IPS-20b (cell line): ENCODE data around the gene WASF3.

ENCODE experiments used
- H3K27ac ChIP-seq: one replicate; pipeline ENCODE4 v1.5.1; 2013; ENCODE audit warnings: low read length
- H3K27me3 ChIP-seq: 2 replicates; pipeline ENCODE4 v1.6.1; 2013; ENCODE audit warnings: mild to moderate bottlenecking, low read length, inconsistent platforms; ENCODE audit not compliant: insufficient read depth
- H3K36me3 ChIP-seq: 2 replicates; pipeline ENCODE4 v1.6.1; 2013; ENCODE audit warnings: low read depth, mild to moderate bottlenecking, inconsistent platforms, low read length, moderate library complexity; ENCODE audit not compliant: insufficient read depth
- H3K4me1 ChIP-seq: 2 replicates; pipeline ENCODE4 v1.6.1; 2013; ENCODE audit warnings: mild to moderate bottlenecking, control low read depth, inconsistent platforms, low read length, moderate library complexity; ENCODE audit not compliant: insufficient read depth
- H3K4me3 ChIP-seq: 2 replicates; pipeline ENCODE4 v1.5.1; 2013; ENCODE audit warnings: mild to moderate bottlenecking, low read length, inconsistent platforms
- H3K9ac ChIP-seq: 2 replicates; pipeline ENCODE4 v1.6.1; 2013; ENCODE audit warnings: low read depth, mild to moderate bottlenecking, inconsistent platforms, low read length, moderate library complexity
- H3K9me3 ChIP-seq: 2 replicates; pipeline ENCODE4 v1.6.1; 2013; ENCODE audit warnings: mild to moderate bottlenecking, low read depth, low read length, inconsistent platforms; ENCODE audit not compliant: insufficient read depth

The WASF3 gene

GRCh38 chr13:26646603-26647002, 89.1 kb downstream of the WASF3 start:
- Histone ChIP-seq H3K4me3 (peak overlapping the region; percentile 24; the same call in 1 of the 2 replicates), H3K27ac (no peak overlapping the region), H3K4me1 (peaks cover 17% of the 10 kb centered on the region; the same call in 1 of the 2 replicates), H3K9ac (no peak overlapping the region), H3K9me3 (peaks cover 9% of the 10 kb centered on the region; the same call in 1 of the 2 replicates), H3K27me3 (no peaks in the 10 kb centered on the region), H3K36me3 (peaks cover 9% of the 10 kb centered on the region; the same call in 1 of the 2 replicates)

- Histone ChIP-seq H3K4me3 (no peak overlapping the region), H3K9me3 (peaks cover 5% of the 10 kb centered on the region; the same call in 1 of the 2 replicates), H3K36me3 (no peaks in the 10 kb centered on the region), H3K9ac (no peak overlapping the region), H3K27me3 (no peaks in the 10 kb centered on the region), H3K27ac (no peak overlapping the region), H3K4me1 (peaks cover 10% of the 10 kb centered on the region; the same call in 1 of the 2 replicates)
Measured at GRCh38 chr13:26651234-26651633, 93.8 kb downstream of the WASF3 start.

DNA sequence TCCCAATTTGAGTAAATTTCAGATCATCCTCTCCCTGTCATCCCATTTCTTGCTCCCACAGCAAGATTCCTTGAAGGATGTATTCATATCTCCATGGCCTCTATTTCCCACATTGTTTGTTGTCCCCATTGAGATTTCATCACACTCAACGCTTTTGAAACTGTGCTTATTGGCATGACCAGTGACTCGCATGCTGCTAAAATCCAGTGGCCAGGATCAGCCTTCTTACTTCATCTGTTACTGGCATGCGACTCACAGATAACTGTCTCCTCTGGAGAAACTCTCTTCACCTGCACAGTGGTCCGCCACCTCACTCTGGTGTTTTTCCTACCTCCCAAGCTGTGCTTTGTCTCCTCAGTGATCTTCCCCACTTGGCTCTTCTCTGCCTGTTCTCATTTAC, 95.8 kb downstream of the WASF3 start:
- H3K36me3 ChIP-seq = no peaks in the 10 kb centered on the region
- no peaks in the 10 kb centered on the region for H3K27me3 ChIP-seq
- no peak overlapping the region for H3K4me3 ChIP-seq
- H3K4me1 ChIP-seq = no peaks in the 10 kb centered on the region; the same call in 1 of the 2 replicates
- H3K9ac ChIP-seq = no peak overlapping the region
- H3K9me3 ChIP-seq = peaks cover 5% of the 10 kb centered on the region; the same call in 1 of the 2 replicates
- H3K27ac ChIP-seq = no peak overlapping the region

DNA sequence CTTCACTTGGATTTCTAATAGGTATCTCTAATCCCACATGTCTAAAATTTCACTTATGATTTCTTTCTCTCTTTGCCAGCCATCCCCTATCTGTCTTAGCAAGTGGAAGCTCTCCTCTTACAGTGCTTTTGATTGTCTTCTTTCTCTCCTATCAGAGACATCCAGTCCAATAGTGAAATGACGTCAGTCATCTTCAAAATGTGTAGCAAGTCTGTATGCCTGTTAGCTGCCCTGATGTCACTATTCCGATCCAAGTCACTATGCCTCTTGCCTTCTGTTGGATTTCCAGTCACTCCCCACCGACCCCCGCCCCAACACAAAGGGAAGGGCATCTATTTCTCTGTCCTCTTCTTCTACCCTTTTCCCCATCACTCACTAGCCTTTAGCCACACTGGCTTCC, 96.4 kb downstream of the WASF3 start:
- Histone ChIP-seq H3K9ac (no peak overlapping the region), H3K4me1 (no peaks in the 10 kb centered on the region; the same call in 1 of the 2 replicates), H3K4me3 (no peak overlapping the region), H3K27ac (no peak overlapping the region), H3K27me3 (no peaks in the 10 kb centered on the region), H3K36me3 (no peaks in the 10 kb centered on the region), H3K9me3 (peaks cover 5% of the 10 kb centered on the region; the same call in 1 of the 2 replicates)

DNA sequence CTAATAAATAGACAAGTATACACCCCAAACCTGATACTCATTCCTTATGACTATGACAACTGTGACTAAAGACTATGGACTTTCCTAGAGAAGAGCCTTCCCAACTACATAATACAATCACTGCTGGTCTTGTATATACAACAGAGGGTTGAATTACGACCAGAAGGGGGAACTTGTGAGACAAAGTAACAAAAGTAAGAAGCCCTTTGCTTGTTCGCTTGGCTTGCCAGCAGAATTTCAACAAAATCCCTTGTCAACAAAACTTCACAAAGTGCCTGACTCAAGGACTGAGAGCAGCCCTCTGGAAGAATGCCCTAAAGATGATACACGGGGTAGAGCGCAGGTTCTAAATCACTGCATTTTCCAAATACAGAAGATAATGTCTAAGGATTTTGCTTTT, 99.4 kb downstream of the WASF3 start:
- Histone ChIP-seq H3K27ac (no peak overlapping the region), H3K36me3 (no peaks in the 10 kb centered on the region), H3K4me3 (no peak overlapping the region)

GRCh38 chr13:26658448-26659385, 101.2 kb downstream of the WASF3 start:
- Histone ChIP-seq H3K4me1 (no peaks in the 10 kb centered on the region; the same call in 1 of the 2 replicates), H3K4me3 (no peak overlapping the region), H3K9me3 (no peaks in the 10 kb centered on the region), H3K27me3 (no peaks in the 10 kb centered on the region), H3K9ac (no peak overlapping the region), H3K36me3 (no peaks in the 10 kb centered on the region), H3K27ac (no peak overlapping the region)

More for the DNA sequence above, 99.4 kb downstream of the WASF3 start:
- no peaks in the 10 kb centered on the region; the same call in 1 of the 2 replicates for H3K4me1 ChIP-seq
- H3K9ac ChIP-seq = no peak overlapping the region
- no peaks in the 10 kb centered on the region for H3K9me3 ChIP-seq
- H3K27me3 ChIP-seq = no peaks in the 10 kb centered on the region

DNA sequence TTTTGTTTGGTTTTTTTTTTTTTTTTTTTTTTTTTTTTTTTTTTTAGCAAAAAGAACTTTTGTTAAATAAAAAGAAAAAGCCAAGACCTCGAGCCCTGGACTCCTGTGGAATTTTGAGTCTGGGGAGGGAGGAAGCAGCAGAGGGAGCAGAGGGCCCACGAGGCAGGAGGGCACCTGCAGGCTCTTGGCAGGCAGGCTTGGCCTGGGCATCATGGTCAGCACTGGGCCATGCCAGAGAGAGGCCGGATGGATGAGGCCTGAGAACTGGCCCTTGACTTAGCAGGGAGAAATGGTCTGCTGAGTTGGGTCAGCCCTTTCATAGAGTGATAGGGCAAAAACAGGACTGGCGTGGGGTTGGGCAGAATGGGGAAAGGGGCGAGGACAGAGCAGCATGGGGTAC, 102.7 kb downstream of the WASF3 start:
- no peak overlapping the region for H3K9ac ChIP-seq
- no peaks in the 10 kb centered on the region; the same call in 1 of the 2 replicates for H3K4me1 ChIP-seq

GRCh38 chr13:26660766-26661165, 103.3 kb downstream of the WASF3 start:
- no peaks in the 10 kb centered on the region for H3K27me3 ChIP-seq
- no peak overlapping the region for H3K27ac ChIP-seq
- no peak overlapping the region for H3K9ac ChIP-seq
- H3K36me3 ChIP-seq = no peaks in the 10 kb centered on the region
- no peaks in the 10 kb centered on the region for H3K9me3 ChIP-seq
- no peaks in the 10 kb centered on the region; the same call in 1 of the 2 replicates for H3K4me1 ChIP-seq
- H3K4me3 ChIP-seq = no peak overlapping the region

More for the DNA sequence above, 102.7 kb downstream of the WASF3 start:
- H3K4me3 ChIP-seq = no peak overlapping the region
- no peaks in the 10 kb centered on the region for H3K36me3 ChIP-seq
- H3K27me3 ChIP-seq = no peaks in the 10 kb centered on the region
- H3K27ac ChIP-seq = no peak overlapping the region
- H3K9me3 ChIP-seq = no peaks in the 10 kb centered on the region

DNA sequence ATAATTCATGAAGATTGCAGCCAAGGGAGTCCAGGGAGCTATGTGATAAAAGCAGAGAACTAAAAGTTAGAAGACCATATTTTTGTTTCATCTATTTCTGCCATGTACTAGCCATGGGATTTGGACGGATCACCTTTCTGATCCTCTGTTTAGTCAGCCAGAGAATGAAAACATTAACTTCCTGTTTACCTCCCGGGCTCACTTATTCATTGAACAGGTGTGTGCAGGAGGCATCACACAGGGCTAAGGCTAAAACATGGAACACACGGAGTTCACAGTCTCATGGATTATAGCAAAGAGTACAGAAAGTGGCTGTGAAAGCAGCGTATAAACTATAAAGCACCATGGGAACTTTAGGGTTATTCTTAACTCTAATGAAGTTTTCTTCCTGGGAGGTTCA, 106.3 kb downstream of the WASF3 start:
- H3K36me3 ChIP-seq = no peaks in the 10 kb centered on the region
- no peak overlapping the region for H3K4me3 ChIP-seq
- H3K27ac ChIP-seq = no peak overlapping the region
- H3K27me3 ChIP-seq = no peaks in the 10 kb centered on the region
- no peaks in the 10 kb centered on the region for H3K9me3 ChIP-seq
- no peak overlapping the region for H3K9ac ChIP-seq
- no peaks in the 10 kb centered on the region; the same call in 1 of the 2 replicates for H3K4me1 ChIP-seq

- Histone ChIP-seq H3K9ac (no peak overlapping the region), H3K27me3 (no peaks in the 10 kb centered on the region), H3K9me3 (no peaks in the 10 kb centered on the region), H3K27ac (no peak overlapping the region), H3K4me3 (no peak overlapping the region), H3K36me3 (no peaks in the 10 kb centered on the region), H3K4me1 (no peaks in the 10 kb centered on the region; the same call in 1 of the 2 replicates)
Measured at GRCh38 chr13:26664286-26664685, 106.8 kb downstream of the WASF3 start.

GRCh38 chr13:26664876-26665275, 107.4 kb downstream of the WASF3 start:
- Histone ChIP-seq H3K4me3 (no peak overlapping the region), H3K27me3 (no peaks in the 10 kb centered on the region), H3K9ac (no peak overlapping the region), H3K27ac (no peak overlapping the region), H3K36me3 (no peaks in the 10 kb centered on the region), H3K9me3 (no peaks in the 10 kb centered on the region), H3K4me1 (no peaks in the 10 kb centered on the region; the same call in 1 of the 2 replicates)
